Natural killer cell (primary cell): ENCODE results near the gene TMEM234. TPM values are rescaled to one million over a fixed set of nuclear protein-coding genes. Genes with fewer than 3 reads are reported as not detected.
A peak's percentile ranks its signal among the peaks of the same experiment; 100 is the strongest.

Experiments
- ATAC-seq, 3 donors: fragments of 150-1000 bp in 2 of 3; fragments of 200-7000 bp in 1 of 3; cut with Tn5 transposase; 1 replicate in 1 of 3; 2 replicates in 2 of 3; pipeline ENCODE4 v1.10.0; 2021; ENCODE audit warnings: mild to moderate bottlenecking in 2 of 3, moderate library complexity in 2 of 3
- DNase-seq, 2 donors: peaks; one replicate each; pipeline versions ENCODE4 v3.0.0 to v3.0.0-alpha.2; 2013 to 2021; ENCODE audit warnings: mixed read lengths in 1 of 2
- H3K27ac ChIP-seq: one replicate; pipeline ENCODE4 v1.5.1; 2013; ENCODE audit warnings: mild to moderate bottlenecking, low read length
- H3K27me3 ChIP-seq: one replicate; pipeline ENCODE4 v1.6.1; 2013; ENCODE audit warnings: low read length; ENCODE audit not compliant: control insufficient read depth, insufficient read depth
- H3K36me3 ChIP-seq: one replicate; pipeline ENCODE4 v1.6.1; 2013; ENCODE audit warnings: low read length; ENCODE audit not compliant: control insufficient read depth, insufficient read depth
- H3K4me1 ChIP-seq: one replicate; pipeline ENCODE4 v1.6.1; 2013; ENCODE audit warnings: low read length; ENCODE audit not compliant: control insufficient read depth, insufficient read depth
- H3K4me3 ChIP-seq: one replicate; pipeline ENCODE4 v1.5.1; 2013; ENCODE audit warnings: low read length
- H3K9me3 ChIP-seq: one replicate; pipeline ENCODE4 v1.6.1; 2013; ENCODE audit warnings: low read length; ENCODE audit not compliant: control insufficient read depth, insufficient read depth
- H3K27ac Mint-ChIP-seq, 2 donors: one replicate each; pipeline ENCODE4 v1.8.0; 2022; ENCODE audit warnings: mild to moderate bottlenecking in 2 of 2, mixed read lengths in 2 of 2, moderate library complexity in 1 of 2
- H3K27me3 Mint-ChIP-seq, 2 donors: one replicate each; pipeline ENCODE4 v1.8.0; 2022; ENCODE audit warnings: low read depth in 2 of 2, mixed read lengths in 2 of 2
- H3K36me3 Mint-ChIP-seq: one replicate; pipeline ENCODE4 v1.8.0; 2022; ENCODE audit warnings: mixed read lengths
- H3K4me1 Mint-ChIP-seq, 2 donors: one replicate each; pipeline ENCODE4 v1.8.0; 2022; ENCODE audit warnings: mixed read lengths in 2 of 2
- H3K4me3 Mint-ChIP-seq: one replicate; pipeline ENCODE4 v1.8.0; 2022; ENCODE audit warnings: mild to moderate bottlenecking, moderate library complexity, mixed read lengths
- H3K9me3 Mint-ChIP-seq, 2 donors: one replicate each; pipeline ENCODE4 v1.8.0; 2022; ENCODE audit warnings: mixed read lengths in 2 of 2
- WGBS: methylation state at CpG from one replicate; pipeline ENCODE4 v1.1.7; 2013; ENCODE audit warnings: missing lambda C conversion rate; ENCODE audit not compliant: insufficient coverage; 5-methylcytosine and 5-hydroxymethylcytosine counted together
- intact Hi-C: fragments of 100-400 bp; cut with micrococcal nuclease; formaldehyde crosslinking; loops from one replicate; pipeline ENCODE4 v1.14.2; 2022
- total RNA-seq, 4 donors: library from RNA; stranded (reverse); fragments of 120-200 nt in 1 of 4; gene quantifications; one replicate each; pipeline versions ENCODE4 v1.2.3 to v1.2.4, GENCODE V29; 2013 to 2022
- TF ChIP-seq, protein P1 (sequence below): fragments of 200-600 bp; IDR thresholded peaks from one replicate; pipeline ENCODE4 v1.8.0; 2022; ENCODE audit warnings: antibody characterized with exemption

The TMEM234 gene
- total RNA-seq, 3 donors from 2014 or later (not counting 1 experiment from before 2014, with no cell fraction given) = 22.2 to 27.1 (median 24.7) TPM

DNA sequence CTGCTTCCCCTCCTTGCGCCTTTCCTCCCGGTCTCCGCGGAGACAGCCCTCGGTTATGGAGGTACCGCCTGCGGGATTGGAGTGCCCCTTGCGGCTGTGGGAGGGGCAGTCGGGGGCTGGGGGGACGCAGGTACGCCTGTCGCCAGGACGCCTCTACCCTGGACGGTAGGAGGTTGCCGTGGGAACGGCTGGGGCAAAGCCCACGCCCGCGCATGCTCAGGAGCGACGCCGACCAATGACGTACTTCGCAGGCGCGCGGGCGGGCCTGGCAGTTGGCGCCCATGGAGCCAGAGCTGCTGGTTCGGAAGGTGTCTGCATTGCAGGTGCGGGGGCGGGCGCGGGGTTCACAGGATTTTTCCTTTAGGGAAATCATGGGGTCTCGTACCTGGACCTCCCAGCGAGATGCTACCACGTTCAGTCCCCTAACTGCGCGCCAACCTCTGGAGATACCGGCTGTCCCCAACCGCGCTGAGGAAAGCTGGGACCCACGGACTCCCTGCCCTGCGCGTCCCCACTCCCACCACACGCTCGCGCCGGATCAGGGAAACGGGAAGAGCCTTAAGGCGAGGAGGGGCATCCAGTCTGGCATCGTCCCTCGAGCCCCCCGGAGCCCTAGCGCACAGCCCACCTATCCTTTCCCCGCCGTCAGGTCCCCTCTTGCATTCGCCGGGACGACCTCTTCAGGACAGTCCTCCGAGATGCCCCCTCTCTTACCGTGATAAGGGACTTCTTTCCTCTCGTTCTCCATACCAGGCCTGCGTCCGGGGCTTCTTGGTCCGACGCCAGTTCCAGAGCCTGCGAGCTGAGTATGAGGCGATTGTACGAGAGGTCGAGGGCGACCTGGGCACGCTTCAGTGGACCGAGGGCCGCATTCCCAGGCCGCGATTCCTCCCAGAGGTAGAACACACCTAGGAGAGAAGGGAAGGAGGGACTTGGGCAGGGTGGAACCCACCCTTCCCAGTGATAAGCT, 16.5 kb downstream of the TMEM234 start, which contains the start of gene IQCC:
TSS of gene IQCC (plus strand) at position 271 of the 970 bp plus-strand sequence. CDS start at position 282, 11 bp downstream.
- Histone ChIP-seq H3K4me3 (peak within 1 kb of the TSS; percentile 64), H3K27me3 (no peaks in the 10 kb centered on the region), H3K4me1 (peaks cover 51% of the 10 kb centered on the region), H3K9me3 (no peaks in the 10 kb centered on the region), H3K36me3 (peaks cover 9% of the 10 kb centered on the region), H3K27ac (peak within 1 kb of the TSS; percentile 50)
- Mint-ChIP-seq H3K27ac (peak within 1 kb of the TSS; percentile 93 to 98), H3K4me3 (peak within 1 kb of the TSS; percentile 85), H3K36me3 (no peaks in the 10 kb centered on the region), H3K27me3 (no peaks in the 10 kb centered on the region), H3K4me1 (peaks cover 32 to 45% of the 10 kb centered on the region in 2 donors), H3K9me3 (no peaks in the 10 kb centered on the region)
- WGBS = 5% methylated on average over 77 of the region's 77 CpGs
- intact Hi-C loops = no loop called here
- DNase-seq (peak; percentile 83 to 95), ATAC-seq (peak; percentile 66 to 78 (median 74))
- TF ChIP-seq, protein P1, sequence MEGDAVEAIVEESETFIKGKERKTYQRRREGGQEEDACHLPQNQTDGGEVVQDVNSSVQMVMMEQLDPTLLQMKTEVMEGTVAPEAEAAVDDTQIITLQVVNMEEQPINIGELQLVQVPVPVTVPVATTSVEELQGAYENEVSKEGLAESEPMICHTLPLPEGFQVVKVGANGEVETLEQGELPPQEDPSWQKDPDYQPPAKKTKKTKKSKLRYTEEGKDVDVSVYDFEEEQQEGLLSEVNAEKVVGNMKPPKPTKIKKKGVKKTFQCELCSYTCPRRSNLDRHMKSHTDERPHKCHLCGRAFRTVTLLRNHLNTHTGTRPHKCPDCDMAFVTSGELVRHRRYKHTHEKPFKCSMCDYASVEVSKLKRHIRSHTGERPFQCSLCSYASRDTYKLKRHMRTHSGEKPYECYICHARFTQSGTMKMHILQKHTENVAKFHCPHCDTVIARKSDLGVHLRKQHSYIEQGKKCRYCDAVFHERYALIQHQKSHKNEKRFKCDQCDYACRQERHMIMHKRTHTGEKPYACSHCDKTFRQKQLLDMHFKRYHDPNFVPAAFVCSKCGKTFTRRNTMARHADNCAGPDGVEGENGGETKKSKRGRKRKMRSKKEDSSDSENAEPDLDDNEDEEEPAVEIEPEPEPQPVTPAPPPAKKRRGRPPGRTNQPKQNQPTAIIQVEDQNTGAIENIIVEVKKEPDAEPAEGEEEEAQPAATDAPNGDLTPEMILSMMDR = no peak

- Histone ChIP-seq H3K27ac (peak overlapping the region; percentile 50), H3K4me1 (peaks cover 59% of the 10 kb centered on the region), H3K4me3 (peak overlapping the region; percentile 64), H3K27me3 (no peaks in the 10 kb centered on the region), H3K9me3 (no peaks in the 10 kb centered on the region), H3K36me3 (peaks cover 9% of the 10 kb centered on the region)
- H3K4me3 Mint-ChIP-seq = peak overlapping the region; percentile 85
- no peaks in the 10 kb centered on the region for H3K9me3 Mint-ChIP-seq
- WGBS = 80% methylated on average over 26 of the region's 26 CpGs
- peak overlapping the region; percentile 93 to 98 for H3K27ac Mint-ChIP-seq
- no peaks in the 10 kb centered on the region for H3K27me3 Mint-ChIP-seq
- no peak for ATAC-seq
- no peaks in the 10 kb centered on the region for H3K36me3 Mint-ChIP-seq
- DNase-seq = no peak
- TF ChIP-seq, protein P1 = no peak
- peaks cover 37 to 52% of the 10 kb centered on the region in 2 donors for H3K4me1 Mint-ChIP-seq
- intact Hi-C loops = loop anchor here (5.0 kb wide), 1 partner anchor 207 kb away; no protein-coding TSS in a partner anchor
These were observed 17.2 kb downstream of the TMEM234 start for GRCh38 chr1:32204943-32205361.

GRCh38 chr1:32201011-32201855, 20.9 kb downstream of the TMEM234 start:
- peak overlapping the region; percentile 93 for H3K27ac ChIP-seq
- TF ChIP-seq, protein P1 = no peak
- under 1% methylated on average over 23 of the region's 26 CpGs for WGBS
- H3K36me3 ChIP-seq = peaks cover 16% of the 10 kb centered on the region
- intact Hi-C loops = loop anchor here (1.0 to 5.0 kb wide), 4 partner anchors 21 to 211 kb away; partner anchors contain the start of genes EIF3I, TMEM234, TMEM39B and TXLNA
- peak overlapping the region; percentile 93 to 98 for H3K27ac Mint-ChIP-seq
- H3K36me3 Mint-ChIP-seq = no peaks in the 10 kb centered on the region
- peak overlapping the region; percentile 95 for H3K4me3 Mint-ChIP-seq
- H3K4me1 Mint-ChIP-seq = peaks cover 52 to 69% of the 10 kb centered on the region in 2 donors
- ATAC-seq = peak; percentile 56 to 74 (median 70)
- H3K27me3 ChIP-seq = no peaks in the 10 kb centered on the region
- H3K27me3 Mint-ChIP-seq = no peaks in the 10 kb centered on the region
- DNase-seq = peak; percentile 75 to 89
- H3K4me3 ChIP-seq = peak overlapping the region; percentile 71
- H3K9me3 ChIP-seq = no peaks in the 10 kb centered on the region
- H3K4me1 ChIP-seq = peaks cover 69% of the 10 kb centered on the region
- no peaks in the 10 kb centered on the region for H3K9me3 Mint-ChIP-seq
